Activated CD8-positive, alpha-beta T cell treated with anti-CD3 and anti-CD28 coated beads for 36 hours (primary cell): ENCODE results near the gene MPP4. TPM values are rescaled to one million over a fixed set of nuclear protein-coding genes. Genes with fewer than 3 reads are reported as not detected.

ENCODE experiments used
- ATAC-seq: fragments of 200-7000 bp; cut with Tn5 transposase; one replicate; pipeline ENCODE4 v1.10.0; 2021; ENCODE audit warnings: mild to moderate bottlenecking, moderate library complexity
- CTCF ChIA-PET: fragments of 350-600 bp; sonication (Branson Sonifier 250); formaldehyde crosslinking; loops from one replicate; lab custom pipeline; 2021; ENCODE audit warnings: antibody characterized with exemption; lab: Charles Lee
- POLR2A ChIA-PET: fragments of 350-600 bp; sonication (Branson Sonifier 250); formaldehyde crosslinking; loops from one replicate; lab custom pipeline; 2021; ENCODE audit warnings: antibody characterized with exemption; lab: Charles Lee
- DNase-seq: peaks from one replicate; pipeline ENCODE4 v3.0.0-alpha.2; 2020
- H3K27ac Mint-ChIP-seq: one replicate; pipeline ENCODE4 v1.8.0; 2021; ENCODE audit warnings: mild to moderate bottlenecking, mixed read lengths
- H3K27me3 Mint-ChIP-seq: one replicate; pipeline ENCODE4 v1.8.0; 2021; ENCODE audit warnings: mixed read lengths
- H3K36me3 Mint-ChIP-seq: one replicate; pipeline ENCODE4 v1.8.0; 2021; ENCODE audit warnings: low read depth, mixed read lengths
- H3K4me1 Mint-ChIP-seq: one replicate; pipeline ENCODE4 v1.8.0; 2021; ENCODE audit warnings: low read depth, mixed read lengths
- H3K4me3 Mint-ChIP-seq: one replicate; pipeline ENCODE4 v1.8.0; 2021; ENCODE audit warnings: mild to moderate bottlenecking, moderate library complexity, mixed read lengths
- H3K9me3 Mint-ChIP-seq: one replicate; pipeline ENCODE4 v1.8.0; 2021; ENCODE audit warnings: mixed read lengths
- intact Hi-C: fragments of 100-400 bp; cut with micrococcal nuclease; formaldehyde crosslinking; loops from one replicate; pipeline ENCODE4 v1.10.0; 2022
- total RNA-seq, 2 experiments: library from RNA; stranded (reverse); gene quantifications; one replicate each; pipeline ENCODE4 v1.2.3, GENCODE V29; 2021
- TF ChIP-seq, protein P1 (sequence below): fragments of 200-600 bp; IDR thresholded peaks from one replicate; pipeline ENCODE4 v1.8.0; 2022; ENCODE audit warnings: antibody characterized with exemption, mild to moderate bottlenecking

The MPP4 gene
- not detected for total RNA-seq

- no peak within 1 kb of the TSS for H3K27ac Mint-ChIP-seq
Observed at GRCh38 chr2:201698588-201699226, at the start of gene MPP4. MPP4 (minus strand) TSS chr2:201698644; CDS start chr2:201693954, 4,690 bp downstream.

DNA sequence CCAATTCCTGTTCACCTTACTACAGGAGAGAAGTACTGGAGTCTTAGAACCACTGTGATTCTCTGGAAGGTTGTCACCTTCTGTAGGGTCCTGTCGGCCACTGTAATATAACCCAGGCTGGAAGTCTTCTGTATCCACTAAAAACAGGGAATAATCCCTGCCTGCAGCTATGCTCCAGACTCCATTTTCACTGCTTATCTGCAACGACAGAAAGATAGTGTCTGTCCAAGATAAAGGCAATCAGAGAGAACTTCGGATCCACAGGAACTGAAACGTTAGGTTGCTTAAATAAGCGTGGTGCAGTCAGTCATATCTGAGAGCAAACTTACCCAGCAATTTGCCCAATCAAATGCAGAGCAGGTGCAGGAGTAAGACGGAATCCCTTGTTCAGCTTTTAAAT is 48.1 kb upstream of the MPP4 start:
- no peak overlapping the region for H3K4me3 Mint-ChIP-seq
- intact Hi-C loops = no loop called here
- no peaks in the 10 kb centered on the region for H3K4me1 Mint-ChIP-seq
- no peaks in the 10 kb centered on the region for H3K27me3 Mint-ChIP-seq
- ATAC-seq = no peak
- ChIA-PET CTCF (no interaction called here), POLR2A (no interaction called here)
- TF ChIP-seq, protein P1, sequence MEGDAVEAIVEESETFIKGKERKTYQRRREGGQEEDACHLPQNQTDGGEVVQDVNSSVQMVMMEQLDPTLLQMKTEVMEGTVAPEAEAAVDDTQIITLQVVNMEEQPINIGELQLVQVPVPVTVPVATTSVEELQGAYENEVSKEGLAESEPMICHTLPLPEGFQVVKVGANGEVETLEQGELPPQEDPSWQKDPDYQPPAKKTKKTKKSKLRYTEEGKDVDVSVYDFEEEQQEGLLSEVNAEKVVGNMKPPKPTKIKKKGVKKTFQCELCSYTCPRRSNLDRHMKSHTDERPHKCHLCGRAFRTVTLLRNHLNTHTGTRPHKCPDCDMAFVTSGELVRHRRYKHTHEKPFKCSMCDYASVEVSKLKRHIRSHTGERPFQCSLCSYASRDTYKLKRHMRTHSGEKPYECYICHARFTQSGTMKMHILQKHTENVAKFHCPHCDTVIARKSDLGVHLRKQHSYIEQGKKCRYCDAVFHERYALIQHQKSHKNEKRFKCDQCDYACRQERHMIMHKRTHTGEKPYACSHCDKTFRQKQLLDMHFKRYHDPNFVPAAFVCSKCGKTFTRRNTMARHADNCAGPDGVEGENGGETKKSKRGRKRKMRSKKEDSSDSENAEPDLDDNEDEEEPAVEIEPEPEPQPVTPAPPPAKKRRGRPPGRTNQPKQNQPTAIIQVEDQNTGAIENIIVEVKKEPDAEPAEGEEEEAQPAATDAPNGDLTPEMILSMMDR = no peak
- H3K36me3 Mint-ChIP-seq = peaks cover 1% of the 10 kb centered on the region
- no peaks in the 10 kb centered on the region for H3K9me3 Mint-ChIP-seq
- no peak for DNase-seq
- no peak overlapping the region for H3K27ac Mint-ChIP-seq

More at GRCh38 chr2:201698588-201699226, at the start of gene MPP4:
- DNase-seq = no peak
- TF ChIP-seq, protein P1 = no peak
- intact Hi-C loops = no loop called here
- no peak for ATAC-seq
- Mint-ChIP-seq H3K4me1 (peaks cover 6% of the 10 kb centered on the region), H3K27me3 (no peaks in the 10 kb centered on the region), H3K36me3 (peaks cover 2% of the 10 kb centered on the region), H3K9me3 (no peaks in the 10 kb centered on the region), H3K4me3 (no peak within 1 kb of the TSS)
- ChIA-PET CTCF (no interaction called here), POLR2A (no interaction called here)

DNA sequence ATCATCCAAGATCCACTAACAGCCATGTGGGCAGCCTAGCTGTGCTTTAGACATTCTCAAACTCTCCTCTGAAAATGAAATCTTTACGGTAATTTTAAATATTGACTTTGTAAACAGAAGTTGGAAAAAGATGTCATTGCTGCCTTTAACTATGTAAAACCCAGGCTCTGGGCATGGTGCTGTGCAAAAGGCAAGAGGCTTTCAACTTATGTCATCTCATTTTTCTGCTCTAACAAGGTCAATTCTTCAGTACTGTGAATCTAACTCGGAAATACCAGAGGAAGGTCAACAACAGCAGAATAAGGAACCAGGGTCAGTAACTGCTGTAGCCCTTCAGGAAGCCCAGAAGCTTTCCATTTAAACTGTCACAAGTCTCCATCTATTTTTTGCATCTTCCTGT is 37.0 kb upstream of the MPP4 start:
- Mint-ChIP-seq H3K27me3 (no peaks in the 10 kb centered on the region), H3K36me3 (peaks cover 28% of the 10 kb centered on the region), H3K4me3 (no peak overlapping the region), H3K4me1 (peaks cover 10% of the 10 kb centered on the region), H3K27ac (no peak overlapping the region), H3K9me3 (peaks cover 8% of the 10 kb centered on the region)
- CTCF ChIA-PET = no interaction called here
- POLR2A ChIA-PET = no interaction called here
- no peak for DNase-seq
- no peak for ATAC-seq
- TF ChIP-seq, protein P1 = no peak
- intact Hi-C loops = no loop called here

GRCh38 chr2:201734111-201734510 is 35.7 kb upstream of the MPP4 start:
- Mint-ChIP-seq H3K4me3 (no peak overlapping the region), H3K9me3 (peaks cover 8% of the 10 kb centered on the region), H3K36me3 (peaks cover 28% of the 10 kb centered on the region), H3K27me3 (no peaks in the 10 kb centered on the region), H3K27ac (no peak overlapping the region), H3K4me1 (peaks cover 10% of the 10 kb centered on the region)
- POLR2A ChIA-PET = interaction anchor here (0.7 kb wide), 1 partner anchor 819 kb away, joined by 4 read pairs; no protein-coding TSS in a partner anchor
- DNase-seq = no peak
- intact Hi-C loops = no loop called here
- no peak for ATAC-seq
- TF ChIP-seq, protein P1 = no peak
- CTCF ChIA-PET = no interaction called here

DNA sequence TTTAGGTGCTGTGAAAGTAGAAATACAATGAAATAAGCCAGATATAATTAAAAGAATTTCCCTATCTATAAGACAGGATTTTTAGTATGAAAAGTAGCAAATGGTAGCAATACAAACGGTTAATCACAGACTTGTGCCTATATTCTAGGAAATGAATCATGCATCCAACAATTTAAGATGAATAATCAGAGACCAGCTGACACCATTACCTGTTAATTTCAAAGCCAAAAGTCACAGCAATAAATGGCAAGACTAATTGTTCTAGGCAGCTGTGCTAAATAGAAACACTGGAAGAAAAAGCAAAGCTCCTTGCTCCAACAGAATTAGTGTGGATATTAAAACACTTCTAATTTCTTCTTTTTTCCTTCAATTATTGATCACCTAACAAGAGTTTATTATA is 35.1 kb upstream of the MPP4 start:
- H3K27me3 Mint-ChIP-seq = no peaks in the 10 kb centered on the region
- ATAC-seq (no peak), DNase-seq (no peak)
- peaks cover 8% of the 10 kb centered on the region for H3K9me3 Mint-ChIP-seq
- peaks cover 10% of the 10 kb centered on the region for H3K4me1 Mint-ChIP-seq
- H3K4me3 Mint-ChIP-seq = no peak overlapping the region
- CTCF ChIA-PET = no interaction called here
- peaks cover 26% of the 10 kb centered on the region for H3K36me3 Mint-ChIP-seq
- intact Hi-C loops = no loop called here
- POLR2A ChIA-PET = interaction anchor here (0.7 kb wide), 1 partner anchor 820 kb away, joined by 4 read pairs; no protein-coding TSS in a partner anchor
- no peak overlapping the region for H3K27ac Mint-ChIP-seq
- TF ChIP-seq, protein P1 = no peak
